HG03432 (cell line): ENCODE measurements around the gene CD70.
"Not testable (repeated sequence)": the region's sequence is repeated elsewhere in the genome, so short reads cannot be mapped to it uniquely, and the experiment has no call there.

Source experiments
- ATAC-seq: cut with Tn5 transposase; IDR thresholded peaks from one replicate; pipeline ENCODE4 v1.9.1; 2021; ENCODE audit warnings: mild to moderate bottlenecking, moderate library complexity; ENCODE audit not compliant: unreplicated experiment

Gene CD70

DNA sequence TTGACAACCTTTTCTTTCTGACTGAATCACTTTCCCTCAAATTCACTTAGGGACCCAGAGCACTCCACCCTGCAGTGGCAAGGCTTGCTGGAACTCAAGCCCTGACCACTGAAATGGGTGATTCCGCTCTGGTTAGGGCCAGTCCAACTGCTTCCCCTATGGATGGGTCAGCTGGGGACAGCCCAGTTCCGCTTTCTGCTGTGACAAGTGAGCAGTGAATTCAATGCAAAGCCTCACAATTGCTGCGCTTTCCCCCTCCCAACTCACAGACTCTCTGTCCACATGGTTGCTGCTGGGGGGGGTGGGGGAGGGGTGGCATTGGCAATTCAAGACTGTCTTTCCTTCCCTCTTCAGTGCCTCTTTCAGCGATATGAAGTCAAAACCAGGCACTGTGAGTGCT is 18.7 kb downstream of the CD70 start:
- ATAC-seq, result no peak

DNA sequence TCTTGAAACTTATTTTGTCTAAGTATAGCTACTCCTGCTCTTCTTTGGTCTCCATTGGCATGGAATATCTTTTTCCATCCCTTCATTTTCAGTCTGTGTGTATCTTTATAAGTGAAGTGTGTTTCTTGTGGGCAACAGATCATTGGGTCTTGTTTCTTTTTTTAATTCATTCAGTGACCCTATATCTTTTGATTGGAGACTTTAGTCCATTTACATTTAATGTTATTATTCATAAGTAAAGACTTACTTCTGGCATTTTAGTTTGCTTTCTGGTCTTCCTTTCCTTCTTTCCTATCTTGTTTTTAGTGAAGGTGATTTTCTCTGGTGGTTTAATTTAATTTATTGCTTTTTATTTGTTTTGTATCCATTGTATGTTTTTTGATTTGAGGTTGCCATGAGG is 19.8 kb downstream of the CD70 start:
- no peak for ATAC-seq

DNA sequence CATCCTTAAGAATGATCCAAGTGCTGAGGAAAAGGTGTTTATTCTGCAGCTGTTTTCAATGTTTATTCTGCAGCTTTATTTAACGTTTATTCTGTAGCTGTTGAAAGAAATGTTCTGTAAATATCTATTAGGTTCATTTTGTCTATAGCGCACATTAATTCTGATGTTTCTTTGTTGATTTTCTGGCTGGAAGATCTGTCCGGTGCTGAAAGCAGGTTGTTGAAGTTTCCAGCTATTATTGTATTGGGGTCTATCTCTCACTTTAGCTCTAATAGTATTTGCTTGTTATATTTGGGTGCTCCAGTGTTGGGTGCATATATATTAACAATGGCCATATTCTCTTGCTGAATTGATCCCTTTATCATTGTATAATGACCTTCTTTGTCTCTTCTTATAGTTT is 20.2 kb downstream of the CD70 start:
- ATAC-seq, result no peak

DNA sequence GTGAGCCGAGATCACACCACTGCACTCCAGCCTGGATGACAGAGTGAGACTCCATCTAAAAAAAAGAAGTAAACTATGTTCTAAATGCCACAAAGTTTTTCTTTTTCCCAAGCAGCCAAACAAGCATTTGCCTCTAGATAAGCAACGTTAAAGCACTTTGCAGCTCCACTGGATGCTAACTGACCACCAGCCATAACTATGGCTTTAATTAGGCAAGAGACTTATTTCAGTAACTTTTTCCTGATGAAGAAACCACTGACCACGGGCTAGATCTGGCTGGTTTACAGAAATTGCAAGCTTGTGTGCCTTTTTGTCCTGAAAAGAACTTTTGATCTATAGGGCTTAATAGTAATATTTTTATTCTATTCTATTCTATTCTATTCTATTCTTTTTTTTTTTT is 22.1 kb downstream of the CD70 start:
- ATAC-seq, result no peak

DNA sequence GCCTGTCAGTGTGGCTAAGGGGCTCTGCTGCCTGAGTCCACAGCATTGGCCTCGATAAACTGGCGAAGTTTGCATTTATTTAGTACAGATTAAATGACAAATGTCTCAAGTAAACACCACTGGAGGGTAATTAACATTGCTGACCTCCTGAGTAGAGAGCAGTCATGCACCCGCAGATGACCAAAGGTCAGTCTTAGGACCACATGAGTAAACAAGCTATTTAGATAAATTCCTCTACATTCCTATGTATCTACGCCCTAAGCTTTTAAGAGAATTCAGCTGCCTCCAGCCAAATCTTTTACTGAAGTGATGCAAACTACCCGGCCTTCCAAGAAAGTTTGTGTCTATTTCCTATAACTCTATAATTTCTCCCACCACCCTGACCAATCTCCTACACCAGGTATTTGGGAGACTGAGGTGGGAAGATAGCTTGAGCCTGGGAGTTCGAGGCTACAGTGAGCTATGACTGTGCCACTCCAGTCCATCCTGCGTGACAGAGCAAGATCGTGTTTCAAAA is 22.9 kb downstream of the CD70 start:
- ATAC-seq, result no peak

DNA sequence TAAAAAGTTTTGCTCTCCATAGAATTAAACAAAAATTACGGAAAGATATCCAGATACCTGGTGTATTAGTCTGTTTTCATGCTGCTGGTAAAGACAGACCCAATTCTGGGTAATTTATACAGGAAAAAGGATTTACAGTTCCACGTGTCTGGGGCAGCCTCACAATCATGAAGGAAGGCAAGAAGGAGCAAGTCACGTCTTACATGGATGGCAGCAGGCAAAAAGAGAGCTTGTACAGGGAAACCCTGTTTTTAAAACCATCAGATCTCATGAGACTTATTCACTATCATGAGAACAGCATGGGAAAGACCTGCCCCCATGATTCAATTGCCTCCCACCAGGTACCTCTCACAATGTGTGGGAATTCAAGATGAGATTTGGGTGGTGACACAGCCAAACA is 24.2 kb downstream of the CD70 start:
- not testable (repeated sequence) for ATAC-seq

DNA sequence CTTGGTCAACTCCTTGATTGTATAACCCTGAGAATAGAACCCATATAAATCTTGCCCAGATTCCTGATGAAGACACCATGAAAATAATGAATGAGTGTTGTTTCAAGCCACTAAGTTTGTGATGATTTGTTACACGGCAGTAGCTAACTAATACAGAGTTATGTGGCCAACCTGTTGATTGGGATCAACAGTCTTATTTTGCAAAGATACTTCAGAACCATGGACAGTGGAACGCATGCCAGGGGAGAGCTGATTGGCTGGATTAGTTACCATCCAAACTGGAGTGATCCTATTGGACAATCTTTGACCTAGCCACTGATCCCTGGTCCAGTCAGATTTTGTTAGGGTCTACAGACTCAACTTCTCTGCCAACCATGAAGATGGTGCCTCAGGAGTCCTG is 26.6 kb downstream of the CD70 start:
- no peak for ATAC-seq

DNA sequence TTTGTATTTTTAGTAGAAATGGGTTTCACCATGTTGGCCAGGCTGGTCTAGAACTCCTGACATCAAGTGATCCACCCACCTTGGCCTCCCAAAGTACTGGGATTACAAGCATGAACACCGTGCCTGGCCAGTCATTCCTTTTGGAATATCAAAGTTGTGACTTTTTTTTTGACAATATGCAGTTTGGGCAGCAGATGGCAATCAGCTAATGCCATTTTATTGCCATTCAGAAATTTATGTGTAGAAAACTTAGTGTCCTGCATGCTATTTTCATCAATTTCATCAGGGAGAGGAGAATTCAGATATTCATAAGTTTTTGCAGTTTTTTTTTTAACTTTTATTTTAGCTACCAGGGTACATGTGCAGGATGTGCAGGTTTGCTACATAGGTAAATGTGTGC is 28.5 kb downstream of the CD70 start:
- not testable (repeated sequence) for ATAC-seq

DNA sequence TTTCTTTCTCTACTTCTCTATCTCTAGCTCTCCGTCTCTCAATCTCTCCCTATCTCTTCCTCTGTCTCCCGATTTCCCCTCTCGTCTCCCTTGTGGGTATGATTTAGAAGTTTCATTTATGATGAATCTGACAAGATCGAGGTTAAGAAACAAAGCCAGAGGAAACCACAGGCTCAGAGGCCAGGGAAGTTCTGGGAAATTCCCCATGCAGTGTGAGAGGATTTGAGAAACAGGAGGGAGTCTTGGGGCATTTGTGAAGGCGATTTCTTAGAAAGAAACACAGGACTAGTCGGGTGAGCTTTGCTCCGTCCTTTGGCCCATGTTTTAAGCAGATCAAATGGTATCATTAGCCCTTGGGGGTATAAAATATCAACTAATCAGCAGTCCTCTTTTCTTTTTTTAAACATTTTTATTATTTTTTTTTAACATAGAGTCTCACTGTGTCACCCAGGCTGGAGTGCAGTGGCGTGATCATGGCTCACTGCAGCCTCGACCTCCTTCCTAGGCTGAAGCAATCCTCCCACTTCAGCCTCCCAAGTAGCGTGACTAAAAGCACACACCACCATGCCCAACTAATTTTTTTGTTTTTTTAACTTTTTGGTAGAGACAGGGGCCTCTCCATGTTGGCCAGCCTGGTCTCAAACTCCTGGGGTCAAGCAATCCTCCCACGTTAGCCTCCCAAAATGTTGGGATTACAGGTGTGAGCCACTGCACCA is 34.3 kb downstream of the CD70 start:
- ATAC-seq, result no peak

DNA sequence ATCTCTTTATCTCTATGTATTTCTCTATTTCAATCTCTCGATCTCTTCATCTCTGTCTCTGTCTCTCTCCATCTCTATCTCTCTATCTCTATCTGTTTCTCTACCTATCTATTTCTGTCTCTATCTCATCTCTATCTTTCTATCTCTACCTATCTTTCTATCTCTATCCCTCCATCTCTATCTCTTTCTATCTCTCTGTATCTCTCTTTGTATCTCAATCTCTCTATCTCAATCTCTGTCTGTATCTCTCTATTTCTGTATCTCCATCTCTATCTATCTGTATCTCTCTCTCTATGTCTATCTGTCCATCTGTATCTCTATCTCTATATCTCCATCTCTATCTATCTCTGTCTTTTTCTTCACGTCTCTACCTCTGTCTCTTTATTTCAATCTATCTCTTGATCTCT is 34.9 kb downstream of the CD70 start:
- ATAC-seq, result no peak

DNA sequence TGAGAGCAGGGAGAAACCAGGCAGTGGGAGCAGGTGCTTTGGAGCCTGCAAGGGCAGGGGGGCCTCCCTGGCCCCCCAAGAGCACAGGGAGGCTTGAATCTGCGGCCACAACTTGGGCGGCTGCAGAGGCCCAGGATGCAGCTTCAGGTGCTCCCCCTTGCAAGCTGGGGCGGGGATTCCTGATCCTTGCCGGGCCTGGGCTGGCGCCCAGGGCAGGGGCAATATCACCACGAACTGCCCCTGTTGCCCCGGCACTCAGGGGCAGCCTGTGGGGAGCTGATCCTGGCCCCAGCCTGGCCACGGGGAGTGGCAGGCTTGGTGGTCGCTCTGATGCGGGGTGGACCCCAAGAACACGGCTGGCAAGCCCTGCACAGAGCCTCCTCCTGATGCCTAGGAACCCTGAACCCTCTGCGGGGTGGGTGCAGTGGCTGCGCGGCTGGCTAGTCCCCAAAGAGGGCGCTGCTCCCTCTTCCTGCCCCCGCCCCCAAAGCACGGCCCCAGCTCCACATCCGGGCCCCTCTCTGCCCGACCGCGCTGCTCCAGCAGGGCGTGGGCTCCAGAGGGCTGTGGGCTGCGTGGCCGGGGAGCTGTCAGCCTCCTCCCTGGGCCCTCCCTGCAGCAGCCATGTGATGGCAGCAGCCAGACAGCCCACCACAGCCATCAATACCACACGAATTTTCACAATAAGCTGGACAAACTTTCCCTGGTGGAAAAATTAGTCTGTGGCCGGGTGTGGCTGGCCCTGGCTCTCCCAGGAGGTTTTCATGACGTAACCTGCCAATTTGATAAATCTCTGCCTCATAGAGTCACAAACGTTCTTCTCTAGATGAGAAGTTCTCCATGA is 39.1 kb downstream of the CD70 start:
- ATAC-seq, result peak; percentile 60

DNA sequence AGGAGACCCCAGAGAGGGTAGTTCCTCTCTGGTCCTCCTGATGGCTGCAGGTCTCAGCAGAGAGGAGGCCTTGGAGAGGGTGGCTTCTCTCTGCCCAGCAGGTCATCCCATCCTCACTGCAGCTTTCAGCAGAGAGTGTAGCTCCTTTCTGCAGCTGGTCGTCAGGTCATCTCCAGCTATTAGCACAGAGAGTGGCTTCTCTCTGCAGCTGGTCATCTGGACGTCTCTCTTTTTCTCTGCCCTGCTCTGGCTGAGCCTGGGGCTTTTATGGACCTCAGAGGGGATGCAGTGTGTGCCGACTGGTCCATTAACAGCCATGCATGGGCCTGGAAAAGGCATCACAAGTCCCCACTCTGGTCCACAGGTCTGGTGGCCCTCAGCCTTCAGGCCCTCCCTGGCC is 39.9 kb downstream of the CD70 start:
- no peak for ATAC-seq

DNA sequence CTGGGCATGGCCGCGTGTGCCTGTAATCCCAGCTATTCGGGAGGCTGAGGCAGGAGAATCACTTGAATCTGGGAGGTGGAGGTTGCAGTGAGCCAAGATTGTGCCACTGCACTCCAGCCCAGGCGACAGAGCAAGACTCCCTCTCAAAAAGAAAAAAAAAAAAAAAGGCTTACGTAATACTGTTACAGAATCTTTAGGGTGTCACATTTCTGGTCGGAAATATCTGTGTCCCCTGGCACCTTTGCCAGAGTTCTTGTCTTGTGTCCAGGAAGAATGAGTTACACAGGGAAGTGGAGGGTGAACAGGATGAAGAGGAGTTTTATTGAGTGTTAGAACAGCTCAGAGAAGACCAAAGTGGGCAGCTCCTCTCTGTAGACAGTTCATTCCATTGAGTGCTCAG is 40.3 kb downstream of the CD70 start:
- ATAC-seq, result not testable (repeated sequence)

DNA sequence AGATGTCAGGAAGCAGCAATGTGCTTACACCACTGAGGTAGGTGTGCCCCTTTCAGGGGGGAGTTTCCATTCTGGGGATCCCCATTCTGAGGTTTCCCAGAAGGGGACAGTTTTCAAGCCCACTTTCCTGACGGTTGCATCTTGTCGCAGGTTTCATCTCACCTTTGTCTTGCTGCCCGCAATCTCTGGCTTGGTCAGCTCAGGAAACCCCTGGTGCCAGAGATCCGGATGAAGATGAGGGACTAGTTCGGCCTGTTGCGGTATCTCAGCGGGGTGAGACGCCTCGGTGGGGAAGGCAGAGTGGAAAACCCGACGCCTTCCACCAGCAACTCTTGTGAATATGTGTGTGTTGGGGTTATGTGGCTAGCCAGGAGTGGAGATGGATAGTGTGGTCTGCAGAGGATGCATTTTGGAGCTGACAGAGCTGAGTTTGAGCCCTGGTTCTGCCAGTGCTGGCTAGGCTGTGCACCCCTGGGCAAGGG is 47.0 kb downstream of the CD70 start:
- ATAC-seq, result no peak

DNA sequence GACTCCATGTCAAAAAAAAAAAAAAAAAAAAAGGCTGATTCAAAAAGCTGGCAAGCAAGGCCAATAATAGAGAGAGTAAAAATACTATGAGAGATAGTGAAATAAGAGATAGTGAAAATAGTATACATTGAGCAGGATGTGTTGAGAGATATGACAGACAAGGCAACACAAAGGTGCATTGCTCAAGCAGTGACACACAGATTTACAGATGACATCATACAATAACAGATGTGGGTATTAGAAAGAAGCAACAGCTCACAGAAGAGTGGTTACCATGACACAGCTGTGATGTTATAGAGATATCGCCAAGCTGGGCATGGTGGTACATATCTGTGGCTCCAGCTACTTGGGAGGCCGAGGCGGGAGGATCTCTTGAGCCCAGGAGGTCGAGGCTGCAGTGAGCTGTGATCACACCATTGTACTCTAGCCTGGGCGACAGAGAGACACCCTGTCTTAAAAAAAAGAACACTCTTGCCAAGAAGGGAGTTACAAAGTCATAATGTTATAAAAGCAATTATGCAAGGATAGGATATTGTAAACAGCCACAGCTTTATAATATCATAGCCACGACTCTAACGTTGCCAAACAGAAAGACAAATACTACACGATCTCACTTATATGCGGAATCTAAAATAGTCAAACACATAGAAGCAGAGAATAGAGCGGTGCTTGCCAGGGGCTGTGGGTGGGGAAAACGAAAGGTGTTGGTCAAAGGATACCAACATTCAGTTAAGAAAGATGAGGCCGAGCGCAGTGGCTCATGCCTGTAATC is 49.8 kb downstream of the CD70 start:
- no peak for ATAC-seq

DNA sequence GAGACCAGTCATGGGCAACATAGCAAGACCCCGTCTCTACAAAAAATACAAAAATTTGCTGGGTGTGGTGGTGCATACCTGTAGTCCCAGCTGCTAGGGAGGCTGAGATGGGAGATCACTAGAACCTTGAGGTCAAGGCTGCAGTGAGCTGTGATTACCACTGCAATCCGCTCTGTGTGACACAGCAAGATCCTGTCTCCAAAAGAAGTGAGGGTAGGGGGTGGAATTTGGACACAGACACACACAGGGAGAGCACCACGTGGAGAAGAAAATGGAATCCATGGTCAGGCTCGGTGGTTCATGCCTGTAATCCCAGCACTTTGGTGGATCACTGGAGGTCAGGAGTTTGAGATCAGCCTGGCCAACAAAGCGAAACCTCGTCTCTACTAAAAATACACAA is 51.4 kb downstream of the CD70 start:
- no peak for ATAC-seq
